ENCODE data around the gene COL5A1.

GRCh38 chr9:134720136-134720753 lies 78.6 kb downstream of the COL5A1 start:
- TF ChIP-seq GATA3 (IDR thresholded peaks at IDR 0.05; ENCODE audit: low read depth, low read length): no peak
- no peak for TF ChIP-seq GATA2 (IDR thresholded peaks at IDR 0.05; ENCODE audit: low read depth, low read length)

All from SH-SY5Y (cell line).